ENCODE measurements around the gene CEP104. TPM values are rescaled to one million over a fixed set of nuclear protein-coding genes. Genes with fewer than 3 reads are reported as not detected.
A peak's percentile ranks its signal among the peaks of the same experiment; 100 is the strongest.

CEP104 gene
- total and polyA plus RNA-seq, 9 of the 15 experiments (the other 6 are each of a cell fraction or from before 2014, with no cell fraction given) = 11.2 to 63.4 (median 42.6) TPM

DNA sequence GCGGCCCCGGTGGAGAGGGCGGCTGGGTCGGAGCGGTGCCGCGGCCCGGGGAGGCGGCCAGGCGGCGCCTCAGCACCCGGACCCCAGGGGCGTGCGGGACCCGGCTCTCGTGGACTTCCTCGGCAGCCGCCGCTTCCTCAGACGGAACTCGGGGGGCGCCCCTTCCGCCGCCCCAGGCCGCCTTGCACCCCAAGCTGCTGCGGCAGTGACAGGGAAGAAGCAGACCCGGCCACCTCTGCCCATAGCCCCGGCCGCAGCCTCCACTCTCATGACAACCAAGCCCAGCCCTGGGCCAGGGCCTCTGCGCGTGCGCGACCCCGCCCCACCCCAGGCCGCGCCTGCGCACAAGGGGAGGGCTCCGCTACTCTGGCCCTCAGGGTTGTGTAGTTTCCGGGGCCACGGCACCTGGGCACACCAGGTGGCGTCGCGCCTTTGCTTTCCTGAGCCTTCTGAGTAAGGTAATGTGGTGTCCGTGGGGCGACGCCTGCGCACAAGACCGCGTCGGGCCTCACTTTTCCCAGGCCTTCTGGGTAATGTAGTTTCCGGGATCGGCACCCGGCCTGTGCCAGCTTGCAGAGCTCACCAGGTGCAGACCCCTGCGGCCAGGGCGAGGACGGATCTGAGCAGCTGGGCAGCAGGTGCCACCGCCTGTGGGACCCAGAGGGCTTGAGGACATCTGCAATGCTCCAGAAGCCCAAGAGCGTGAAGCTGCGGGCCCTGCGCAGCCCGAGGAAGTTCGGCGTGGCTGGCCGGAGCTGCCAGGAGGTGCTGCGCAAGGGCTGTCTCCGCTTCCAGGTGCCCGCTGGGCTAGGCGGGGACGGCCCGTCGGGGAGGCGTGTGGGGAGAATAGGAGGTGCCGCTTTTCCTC, at the start of gene CEP104, which contains the start of gene DFFB (continued):
- TF ChIP-seq TEAD4 (IDR thresholded peaks at IDR 0.05; ENCODE audit: low read length) = no peak
- peak; percentile 59; the same call in 1 of the 2 replicates for TF ChIP-seq TEAD4 (CRISPR knock-in tag; IDR thresholded peaks at IDR 0.05; ENCODE audit: borderline replicate concordance)
- TF ChIP-seq ZNF77 (CRISPR knock-in tag; IDR thresholded peaks at IDR 0.05) = no peak
- TF ChIP-seq ZNF143 (CRISPR knock-in tag; IDR thresholded peaks at IDR 0.05) = peak; percentile 97
- no peak for TF ChIP-seq KLF10 (CRISPR knock-in tag; IDR thresholded peaks at IDR 0.05)
- no peak for TF ChIP-seq LARP7 (IDR thresholded peaks at IDR 0.05)
- TF ChIP-seq, protein P1, sequence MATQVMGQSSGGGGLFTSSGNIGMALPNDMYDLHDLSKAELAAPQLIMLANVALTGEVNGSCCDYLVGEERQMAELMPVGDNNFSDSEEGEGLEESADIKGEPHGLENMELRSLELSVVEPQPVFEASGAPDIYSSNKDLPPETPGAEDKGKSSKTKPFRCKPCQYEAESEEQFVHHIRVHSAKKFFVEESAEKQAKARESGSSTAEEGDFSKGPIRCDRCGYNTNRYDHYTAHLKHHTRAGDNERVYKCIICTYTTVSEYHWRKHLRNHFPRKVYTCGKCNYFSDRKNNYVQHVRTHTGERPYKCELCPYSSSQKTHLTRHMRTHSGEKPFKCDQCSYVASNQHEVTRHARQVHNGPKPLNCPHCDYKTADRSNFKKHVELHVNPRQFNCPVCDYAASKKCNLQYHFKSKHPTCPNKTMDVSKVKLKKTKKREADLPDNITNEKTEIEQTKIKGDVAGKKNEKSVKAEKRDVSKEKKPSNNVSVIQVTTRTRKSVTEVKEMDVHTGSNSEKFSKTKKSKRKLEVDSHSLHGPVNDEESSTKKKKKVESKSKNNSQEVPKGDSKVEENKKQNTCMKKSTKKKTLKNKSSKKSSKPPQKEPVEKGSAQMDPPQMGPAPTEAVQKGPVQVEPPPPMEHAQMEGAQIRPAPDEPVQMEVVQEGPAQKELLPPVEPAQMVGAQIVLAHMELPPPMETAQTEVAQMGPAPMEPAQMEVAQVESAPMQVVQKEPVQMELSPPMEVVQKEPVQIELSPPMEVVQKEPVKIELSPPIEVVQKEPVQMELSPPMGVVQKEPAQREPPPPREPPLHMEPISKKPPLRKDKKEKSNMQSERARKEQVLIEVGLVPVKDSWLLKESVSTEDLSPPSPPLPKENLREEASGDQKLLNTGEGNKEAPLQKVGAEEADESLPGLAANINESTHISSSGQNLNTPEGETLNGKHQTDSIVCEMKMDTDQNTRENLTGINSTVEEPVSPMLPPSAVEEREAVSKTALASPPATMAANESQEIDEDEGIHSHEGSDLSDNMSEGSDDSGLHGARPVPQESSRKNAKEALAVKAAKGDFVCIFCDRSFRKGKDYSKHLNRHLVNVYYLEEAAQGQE (IDR thresholded peaks at IDR 0.05; ENCODE audit: borderline replicate concordance) = peak; percentile 69; the same call in 1 of the 2 replicates
- TF ChIP-seq, protein P1 (CRISPR knock-in tag; IDR thresholded peaks at IDR 0.05; ENCODE audit: low read depth) = no peak
- TF ChIP-seq ZNF76 (CRISPR knock-in tag; IDR thresholded peaks at IDR 0.05; ENCODE audit: borderline replicate concordance) = no peak
- TF ChIP-seq NFRKB (IDR thresholded peaks at IDR 0.05; ENCODE audit: low read depth) = no peak
- TF ChIP-seq CSDE1 (IDR thresholded peaks at IDR 0.05) = no peak
- TF ChIP-seq, protein P2, sequence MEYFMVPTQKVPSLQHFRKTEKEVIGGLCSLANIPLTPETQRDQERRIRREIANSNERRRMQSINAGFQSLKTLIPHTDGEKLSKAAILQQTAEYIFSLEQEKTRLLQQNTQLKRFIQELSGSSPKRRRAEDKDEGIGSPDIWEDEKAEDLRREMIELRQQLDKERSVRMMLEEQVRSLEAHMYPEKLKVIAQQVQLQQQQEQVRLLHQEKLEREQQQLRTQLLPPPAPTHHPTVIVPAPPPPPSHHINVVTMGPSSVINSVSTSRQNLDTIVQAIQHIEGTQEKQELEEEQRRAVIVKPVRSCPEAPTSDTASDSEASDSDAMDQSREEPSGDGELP (CRISPR knock-in tag; IDR thresholded peaks at IDR 0.05; ENCODE audit: borderline replicate concordance) = peak; percentile 92
- peak; percentile 100 for TF ChIP-seq NRF1 (conservative IDR thresholded peaks at IDR 0.05 in 1 of 2, IDR thresholded peaks at IDR 0.05 in 1 of 2)
